HG03571 (cell line): Measurements from ENCODE around the gene TBC1D3C.
"Not testable (repeated sequence)": the region's sequence is repeated elsewhere in the genome, so short reads cannot be mapped to it uniquely, and the experiment has no call there.

Experiments used
- ATAC-seq: cut with Tn5 transposase; IDR thresholded peaks from one replicate; pipeline ENCODE4 v1.9.1; 2021; ENCODE audit not compliant: unreplicated experiment

The TBC1D3C gene

DNA sequence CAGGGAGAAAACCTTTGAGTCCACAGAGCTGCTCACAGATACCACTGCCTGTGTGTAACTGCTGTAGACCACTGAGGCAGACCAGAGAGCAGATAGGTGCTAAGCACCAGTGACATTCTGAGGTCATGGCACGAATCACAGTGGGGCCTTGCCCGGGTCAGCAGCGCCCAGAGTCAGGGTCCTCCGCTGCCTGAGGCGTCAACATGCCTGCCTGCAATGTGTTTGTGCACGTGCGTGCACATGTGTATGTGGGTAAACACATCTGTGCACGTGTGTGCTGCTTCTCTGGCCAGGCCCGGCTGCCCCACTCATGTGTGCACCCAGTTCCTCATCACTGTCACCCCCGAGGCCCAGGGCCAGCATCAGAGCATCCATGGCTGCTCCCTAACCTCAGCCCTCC, at the start of gene TBC1D3C:
Gene TBC1D3C (minus strand): TSS at position 101 of the 400 bp plus-strand sequence. CDS start 1,568 bp downstream, outside the sequence.
- ATAC-seq, result not testable (repeated sequence)

DNA sequence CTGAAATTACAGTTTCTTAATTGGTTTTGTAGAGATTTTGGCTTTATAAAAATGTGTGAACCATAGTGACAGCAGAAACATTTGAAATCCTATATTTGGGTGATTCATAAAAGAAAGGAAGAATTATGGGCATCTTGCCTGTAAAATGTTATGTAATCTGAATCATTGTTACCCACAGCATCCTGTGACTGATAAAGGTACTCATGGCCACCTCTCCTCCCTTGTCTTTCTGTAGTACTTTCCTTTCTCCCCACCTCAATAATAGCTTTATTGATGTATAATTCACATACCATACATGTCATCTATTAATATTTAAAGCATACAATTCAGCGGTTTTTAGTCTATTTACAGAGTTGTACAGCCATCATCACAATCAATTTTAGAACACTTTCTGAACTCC, 30.8 kb upstream of the TBC1D3C start:
- ATAC-seq, result not testable (repeated sequence)

DNA sequence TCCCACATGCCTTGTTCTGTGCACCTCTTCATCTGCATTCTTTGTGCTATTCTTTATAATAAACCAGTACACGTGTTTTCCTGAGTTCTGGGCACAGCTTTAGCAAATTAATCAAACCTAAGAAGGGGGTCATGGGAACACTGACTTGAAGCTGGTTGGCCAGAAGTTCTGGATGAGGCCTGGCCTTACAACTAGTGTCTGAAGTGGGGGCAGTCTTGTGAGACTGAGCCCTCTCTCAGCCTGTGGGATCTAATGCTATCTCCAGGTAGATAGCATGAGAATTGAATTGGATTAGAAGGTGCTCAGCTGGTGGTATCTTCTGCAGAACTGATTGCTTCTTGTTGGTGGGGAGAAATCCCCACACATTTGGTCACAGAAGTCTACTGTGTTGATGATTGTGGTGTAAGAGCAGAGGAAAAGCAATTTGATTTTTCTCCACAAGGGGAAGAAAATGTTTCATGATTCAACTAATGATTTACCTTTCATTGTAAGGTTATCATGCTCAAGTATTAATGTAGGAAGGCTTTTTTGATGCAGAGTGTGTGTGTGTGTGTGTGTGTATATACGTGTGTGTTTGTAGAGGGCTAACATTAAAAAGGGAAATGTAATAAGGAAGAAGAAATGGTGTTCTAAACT, 25.7 kb upstream of the TBC1D3C start:
- ATAC-seq, result not testable (repeated sequence)

DNA sequence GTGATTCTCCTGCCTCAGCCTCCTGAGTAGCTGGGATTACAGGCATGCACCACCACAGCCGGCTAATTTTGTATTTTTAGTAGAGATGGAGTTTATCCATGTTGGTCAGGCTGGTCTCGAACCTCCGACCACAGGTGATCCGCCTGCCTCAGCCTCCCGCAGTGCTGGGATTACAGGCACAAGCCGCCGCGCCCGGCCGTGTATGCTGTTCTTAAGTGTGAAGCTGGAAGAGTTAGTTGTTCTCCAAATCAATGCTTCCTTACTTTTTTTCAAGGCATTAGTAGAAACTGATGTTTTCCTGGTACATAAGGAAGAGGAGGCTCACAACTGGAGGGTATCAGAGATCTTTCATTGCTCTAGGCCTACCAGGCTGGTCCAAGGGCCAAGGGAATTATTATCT, 19.7 kb upstream of the TBC1D3C start:
- not testable (repeated sequence) for ATAC-seq

DNA sequence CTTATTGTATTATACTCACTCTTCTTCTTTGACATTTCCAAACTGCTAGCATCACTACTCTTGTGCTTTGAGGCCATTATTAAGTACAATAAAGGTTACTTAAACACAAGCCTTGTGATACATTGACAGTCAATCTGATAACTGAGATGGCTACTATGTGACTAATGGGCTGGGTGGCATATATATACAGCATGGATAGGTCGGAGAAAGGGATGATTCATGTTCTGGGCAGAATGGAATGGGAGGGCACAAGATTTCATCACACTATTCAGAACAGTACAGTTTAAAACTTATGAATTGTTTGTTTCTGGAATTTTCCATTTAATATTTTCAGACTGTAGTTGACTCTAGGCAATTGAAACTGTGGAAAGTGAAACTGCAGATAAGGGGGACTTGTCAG, 18.9 kb upstream of the TBC1D3C start:
- not testable (repeated sequence) for ATAC-seq
